ENCODE measurements around the gene CELF2. TPM values are rescaled to one million over a fixed set of nuclear protein-coding genes. Genes with fewer than 3 reads are reported as not detected.

CELF2 gene
- total RNA-seq, 4 donors from 2014 or later = 106 to 127 (median 120) TPM

- TF ChIP-seq POLR2A (IDR thresholded peaks at IDR 0.05) = no peak
- TF ChIP-seq EP300 (IDR thresholded peaks at IDR 0.05) = no peak
- TF ChIP-seq, protein P1, sequence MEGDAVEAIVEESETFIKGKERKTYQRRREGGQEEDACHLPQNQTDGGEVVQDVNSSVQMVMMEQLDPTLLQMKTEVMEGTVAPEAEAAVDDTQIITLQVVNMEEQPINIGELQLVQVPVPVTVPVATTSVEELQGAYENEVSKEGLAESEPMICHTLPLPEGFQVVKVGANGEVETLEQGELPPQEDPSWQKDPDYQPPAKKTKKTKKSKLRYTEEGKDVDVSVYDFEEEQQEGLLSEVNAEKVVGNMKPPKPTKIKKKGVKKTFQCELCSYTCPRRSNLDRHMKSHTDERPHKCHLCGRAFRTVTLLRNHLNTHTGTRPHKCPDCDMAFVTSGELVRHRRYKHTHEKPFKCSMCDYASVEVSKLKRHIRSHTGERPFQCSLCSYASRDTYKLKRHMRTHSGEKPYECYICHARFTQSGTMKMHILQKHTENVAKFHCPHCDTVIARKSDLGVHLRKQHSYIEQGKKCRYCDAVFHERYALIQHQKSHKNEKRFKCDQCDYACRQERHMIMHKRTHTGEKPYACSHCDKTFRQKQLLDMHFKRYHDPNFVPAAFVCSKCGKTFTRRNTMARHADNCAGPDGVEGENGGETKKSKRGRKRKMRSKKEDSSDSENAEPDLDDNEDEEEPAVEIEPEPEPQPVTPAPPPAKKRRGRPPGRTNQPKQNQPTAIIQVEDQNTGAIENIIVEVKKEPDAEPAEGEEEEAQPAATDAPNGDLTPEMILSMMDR (IDR thresholded peaks at IDR 0.05) = no peak
- Histone ChIP-seq H3K9me3 (no peaks in the 10 kb centered on the region), H3K4me1 (peaks cover 0 to 53% (median 17%) of the 10 kb centered on the region in 4 donors), H3K27me3 (no peaks in the 10 kb centered on the region), H3K36me3 (peaks cover 0 to 6% (median 0%) of the 10 kb centered on the region in 3 donors), H3K27ac (peak overlapping the region in 2 of 4 donors; percentile 9 to 30), H3K4me3 (no peak overlapping the region)
- 88 to 96% methylated on average over 23 of the region's 23 CpGs for WGBS, 2 donors
- no peak for DNase-seq (ENCODE audit: low spot score in 2 of 2)
Measured at GRCh38 chr10:11043446-11044127, 25.9 kb downstream of the CELF2 start.

DNA sequence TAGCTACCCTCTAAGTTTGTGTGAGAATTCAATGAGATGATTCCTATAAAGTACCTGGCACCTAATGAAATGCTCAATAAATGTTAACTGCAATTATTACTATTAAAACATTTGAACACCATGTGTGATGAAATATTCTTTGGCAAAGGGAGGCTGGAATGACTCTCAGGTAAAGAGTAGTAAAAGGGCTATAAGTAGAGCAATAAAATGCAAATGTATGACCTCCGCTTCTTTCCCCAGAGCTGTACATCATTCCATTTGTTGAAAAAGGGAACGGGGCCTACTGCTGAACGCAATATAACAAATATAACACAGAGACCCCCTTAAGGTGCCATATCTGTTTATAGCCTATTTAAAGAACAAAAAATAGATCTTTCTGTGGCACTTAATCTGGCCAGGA lies 27.8 kb downstream of the CELF2 start:
- H3K9me3 ChIP-seq = no peaks in the 10 kb centered on the region
- no peak for DNase-seq (ENCODE audit: low spot score in 2 of 2)
- peaks cover 0 to 70% (median 32%) of the 10 kb centered on the region in 4 donors for H3K4me1 ChIP-seq
- no peaks in the 10 kb centered on the region for H3K27me3 ChIP-seq
- no peak overlapping the region for H3K4me3 ChIP-seq
- 77 to 92% methylated on average over 3 of the region's 3 CpGs for WGBS, 2 donors
- H3K27ac ChIP-seq = peak overlapping the region; percentile 31 to 94 (median 76)
- TF ChIP-seq POLR2A (IDR thresholded peaks at IDR 0.05) = no peak
- TF ChIP-seq, protein P1 (IDR thresholded peaks at IDR 0.05) = no peak
- no peak for TF ChIP-seq EP300 (IDR thresholded peaks at IDR 0.05)
- H3K36me3 ChIP-seq = peaks cover 0 to 6% (median 0%) of the 10 kb centered on the region in 3 donors

- peak in 1 of 2 donors; percentile 45 for TF ChIP-seq EP300 (IDR thresholded peaks at IDR 0.05)
- no peak for TF ChIP-seq POLR2A (IDR thresholded peaks at IDR 0.05)
- Histone ChIP-seq H3K9me3 (no peaks in the 10 kb centered on the region), H3K4me1 (peaks cover 0 to 77% (median 38%) of the 10 kb centered on the region in 4 donors), H3K27ac (peak overlapping the region; percentile 31 to 94 (median 76)), H3K27me3 (no peaks in the 10 kb centered on the region), H3K4me3 (peak overlapping the region in 1 of 4 donors; percentile 0), H3K36me3 (peaks cover 0 to 6% (median 0%) of the 10 kb centered on the region in 3 donors)
- 64% methylated on average over 23 of the region's 23 CpGs for WGBS, 2 donors
- peak; percentile 46 to 47 for DNase-seq (ENCODE audit: low spot score in 2 of 2)
Measured at GRCh38 chr10:11045995-11046775, 28.5 kb downstream of the CELF2 start.

DNA sequence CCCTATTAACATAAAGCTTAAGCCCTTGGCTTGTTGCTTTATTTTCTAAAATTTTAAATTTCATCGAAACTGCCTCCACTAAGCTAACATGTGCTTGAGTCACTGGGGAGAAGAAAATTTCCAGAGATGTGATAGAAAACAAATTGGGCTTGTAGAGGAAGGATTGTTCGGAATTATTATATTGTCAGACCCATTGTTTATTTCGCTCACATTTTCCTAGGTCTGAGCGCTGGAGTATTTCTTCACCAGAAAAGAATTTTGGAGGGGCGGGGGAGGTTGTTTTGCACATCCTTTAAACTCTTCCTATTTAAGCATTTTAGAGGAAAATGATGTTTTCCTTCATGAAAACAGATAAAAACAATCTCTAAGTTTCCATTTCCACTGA lies 29.1 kb downstream of the CELF2 start:
- no peak for TF ChIP-seq EP300 (IDR thresholded peaks at IDR 0.05)
- TF ChIP-seq POLR2A (IDR thresholded peaks at IDR 0.05) = no peak
- TF ChIP-seq, protein P1 (IDR thresholded peaks at IDR 0.05) = no peak
- Histone ChIP-seq H3K27ac (peak overlapping the region; percentile 58 to 94 (median 76)), H3K4me3 (no peak overlapping the region), H3K27me3 (no peaks in the 10 kb centered on the region), H3K9me3 (no peaks in the 10 kb centered on the region), H3K36me3 (peaks cover 0 to 6% (median 0%) of the 10 kb centered on the region in 3 donors), H3K4me1 (peaks cover 0 to 83% (median 43%) of the 10 kb centered on the region in 4 donors)
- 40 to 41% methylated on average over 5 of the region's 5 CpGs for WGBS, 2 donors
- no peak for DNase-seq (ENCODE audit: low spot score in 2 of 2)

- TF ChIP-seq EP300 (IDR thresholded peaks at IDR 0.05) = peak; percentile 77 to 80
- TF ChIP-seq, protein P1 (IDR thresholded peaks at IDR 0.05) = no peak
- TF ChIP-seq POLR2A (IDR thresholded peaks at IDR 0.05) = peak in 1 of 2 donors; percentile 19
- no peak for DNase-seq (ENCODE audit: low spot score in 2 of 2)
- 15 to 37% methylated on average over 1 of the region's 1 CpG for WGBS, 2 donors
- no peaks in the 10 kb centered on the region for H3K27me3 ChIP-seq
- peaks cover 0 to 1% (median 0%) of the 10 kb centered on the region in 3 donors for H3K36me3 ChIP-seq
- peaks cover 0 to 77% (median 45%) of the 10 kb centered on the region in 4 donors for H3K4me1 ChIP-seq
- H3K4me3 ChIP-seq = no peak overlapping the region
- H3K27ac ChIP-seq = peak overlapping the region; percentile 58 to 94 (median 76)
- H3K9me3 ChIP-seq = no peaks in the 10 kb centered on the region
Measured at GRCh38 chr10:11048707-11049278, 31.1 kb downstream of the CELF2 start.
